OCI-LY1 (cell line): Measurements from ENCODE around the gene GRB10.

Experiments used
- EZH2 ChIP-seq: fragments of 200-600 bp; sonication (generic), shearing (Covaris generic); IDR thresholded peaks from 2 replicates; pipeline ENCODE4 v1.8.0; 2017; ENCODE audit warnings: borderline replicate concordance, mixed run types, mild to moderate bottlenecking, antibody characterized with exemption, low read length, moderate library complexity, mixed read lengths
- TF ChIP-seq, protein P1 (sequence below): fragments of 200-600 bp; sonication (generic), shearing (Covaris generic); IDR thresholded peaks from 2 replicates; pipeline ENCODE4 v1.5.1; 2017; ENCODE audit warnings: mild to moderate bottlenecking, antibody characterized with exemption, low read length, moderate library complexity, mixed read lengths

DNA sequence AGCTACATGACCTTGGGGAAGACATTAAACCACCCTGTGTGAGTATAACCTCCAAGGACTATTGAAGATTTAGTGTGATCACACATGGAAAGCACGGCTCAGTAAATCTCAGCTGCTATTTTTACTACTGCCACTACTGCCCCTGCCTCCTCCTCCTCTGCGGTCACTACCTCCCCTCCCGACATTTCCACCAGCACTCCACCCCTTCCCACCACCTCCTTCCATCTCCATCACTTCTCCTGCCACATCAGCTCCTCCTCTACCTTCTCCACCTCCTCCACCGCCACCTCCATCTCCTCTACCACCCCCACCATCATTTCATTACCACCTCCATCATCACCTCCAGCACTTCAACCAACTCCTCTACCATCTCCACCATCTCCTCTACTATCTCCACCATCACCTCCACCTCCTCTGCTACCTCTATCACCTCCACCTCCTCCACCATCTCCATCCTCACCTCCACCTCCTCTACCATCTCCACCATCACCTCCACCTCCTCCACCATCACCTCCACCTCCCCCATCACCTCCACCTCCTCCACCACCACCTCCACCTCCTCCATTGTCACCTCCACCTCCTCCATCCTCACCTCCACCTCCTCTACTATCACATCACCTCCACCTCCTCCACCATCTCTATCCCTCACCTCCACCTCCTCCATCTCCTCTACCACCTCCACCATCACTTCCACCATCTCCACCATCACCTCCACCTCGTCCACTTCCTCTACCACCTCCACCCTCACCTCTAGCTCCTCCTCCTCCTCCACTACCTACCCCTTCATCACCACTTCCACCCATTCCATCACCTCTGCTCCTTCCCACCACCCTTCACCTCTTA, 69.4 kb downstream of the GRB10 start:
- TF ChIP-seq EZH2, result no peak
- TF ChIP-seq, protein P1, sequence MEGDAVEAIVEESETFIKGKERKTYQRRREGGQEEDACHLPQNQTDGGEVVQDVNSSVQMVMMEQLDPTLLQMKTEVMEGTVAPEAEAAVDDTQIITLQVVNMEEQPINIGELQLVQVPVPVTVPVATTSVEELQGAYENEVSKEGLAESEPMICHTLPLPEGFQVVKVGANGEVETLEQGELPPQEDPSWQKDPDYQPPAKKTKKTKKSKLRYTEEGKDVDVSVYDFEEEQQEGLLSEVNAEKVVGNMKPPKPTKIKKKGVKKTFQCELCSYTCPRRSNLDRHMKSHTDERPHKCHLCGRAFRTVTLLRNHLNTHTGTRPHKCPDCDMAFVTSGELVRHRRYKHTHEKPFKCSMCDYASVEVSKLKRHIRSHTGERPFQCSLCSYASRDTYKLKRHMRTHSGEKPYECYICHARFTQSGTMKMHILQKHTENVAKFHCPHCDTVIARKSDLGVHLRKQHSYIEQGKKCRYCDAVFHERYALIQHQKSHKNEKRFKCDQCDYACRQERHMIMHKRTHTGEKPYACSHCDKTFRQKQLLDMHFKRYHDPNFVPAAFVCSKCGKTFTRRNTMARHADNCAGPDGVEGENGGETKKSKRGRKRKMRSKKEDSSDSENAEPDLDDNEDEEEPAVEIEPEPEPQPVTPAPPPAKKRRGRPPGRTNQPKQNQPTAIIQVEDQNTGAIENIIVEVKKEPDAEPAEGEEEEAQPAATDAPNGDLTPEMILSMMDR, result no peak
